ENCODE data around the gene CALM3. TPM values are rescaled to one million over a fixed set of nuclear protein-coding genes. Genes with fewer than 3 reads are reported as not detected.
"Not testable (repeated sequence)": the region's sequence is repeated elsewhere in the genome, so short reads cannot be mapped to it uniquely, and the experiment has no call there.

The CALM3 gene
- polyA plus RNA-seq, 5 donors: 341 to 478 (median 376) TPM

DNA sequence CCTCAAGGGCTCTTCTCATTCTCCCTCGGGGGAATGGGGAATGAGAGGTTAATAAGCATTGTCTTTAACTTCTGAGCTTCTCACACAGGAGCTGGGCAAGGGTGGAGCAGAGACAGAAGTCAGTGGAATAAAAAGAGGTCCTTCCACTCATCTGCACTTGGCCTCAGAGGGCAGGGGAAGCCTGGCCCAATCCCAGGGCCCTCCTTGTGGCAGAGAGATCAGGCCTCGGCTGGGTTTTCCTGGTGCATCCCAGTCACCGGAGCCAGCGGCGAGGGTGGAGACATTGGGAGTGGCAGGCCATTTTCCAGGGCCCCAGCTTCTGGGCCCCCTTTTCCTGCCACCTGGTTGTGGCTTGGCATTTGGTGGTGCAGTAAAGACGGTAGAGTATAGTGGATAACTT, 10.6 kb downstream of the CALM3 start:
- no peak for DNase-seq

DNA sequence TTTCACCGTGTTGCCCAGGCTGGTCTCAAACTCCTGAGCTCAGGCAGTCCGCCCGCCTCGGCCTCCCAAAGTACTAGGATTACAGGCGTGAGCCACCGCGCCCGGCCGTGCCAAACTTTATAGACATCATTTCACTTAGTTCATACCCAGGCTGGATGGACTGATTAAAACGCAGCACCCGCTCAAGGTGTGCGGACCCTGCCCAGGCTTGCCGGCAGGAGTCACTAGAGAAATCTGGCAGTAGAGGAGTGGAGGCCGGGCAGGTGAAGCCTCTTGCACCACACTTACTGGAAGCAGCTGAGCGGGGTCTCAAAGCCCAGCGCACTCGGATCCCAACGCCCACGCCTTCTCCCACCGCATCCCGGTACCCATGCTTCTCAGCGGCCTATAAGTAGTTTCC, 12.4 kb downstream of the CALM3 start:
- no peak for DNase-seq

DNA sequence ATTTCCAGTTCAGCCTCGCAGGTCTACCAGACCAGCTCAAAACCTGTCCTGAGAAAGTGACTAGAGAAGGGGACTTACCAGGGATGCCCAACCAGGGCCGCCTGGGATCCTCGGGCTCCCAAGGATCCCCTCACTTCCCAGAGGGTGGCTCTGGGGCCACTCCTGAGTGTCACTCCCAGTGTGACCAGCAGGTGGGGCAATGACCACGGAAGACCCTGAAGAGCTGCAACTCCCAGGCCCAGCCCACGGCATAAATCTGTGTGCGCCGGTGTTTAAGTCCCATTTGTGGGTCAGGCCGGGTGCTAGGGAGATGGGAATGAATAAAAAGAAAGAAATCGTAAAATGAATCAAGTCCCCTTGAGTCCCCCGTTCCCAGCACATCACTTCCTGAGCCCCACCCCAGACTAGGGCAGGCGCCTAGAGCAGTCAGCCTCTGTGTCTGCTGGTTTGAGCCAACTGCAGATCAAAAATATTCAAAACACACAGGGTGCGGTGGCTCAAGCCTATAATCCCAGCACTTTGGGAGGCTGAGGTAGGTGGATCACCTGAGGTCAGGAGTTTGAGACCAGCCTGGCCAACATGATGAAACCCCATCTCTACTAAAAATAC, 13.1 kb downstream of the CALM3 start:
- DNase-seq: peak; percentile 72 to 80

DNA sequence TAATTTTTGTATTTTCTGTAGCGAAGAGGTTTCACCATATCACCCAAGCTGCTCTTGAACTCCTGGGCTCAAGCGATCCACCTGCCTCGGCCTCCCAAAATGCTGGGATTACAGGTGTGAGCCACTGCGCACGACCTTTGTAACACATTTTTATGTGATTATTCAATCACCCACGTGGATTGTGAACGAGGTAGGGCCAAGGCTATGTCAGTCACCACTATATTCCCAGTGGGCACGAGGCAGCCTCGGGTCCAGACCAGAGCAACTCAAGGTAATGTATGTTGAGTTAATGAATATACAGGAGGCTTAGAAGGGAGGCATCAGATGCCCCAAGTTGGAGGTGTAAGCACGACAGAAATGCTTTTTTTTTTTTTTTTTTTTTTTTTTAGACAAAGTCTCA, 14.8 kb downstream of the CALM3 start:
- DNase-seq: no peak

DNA sequence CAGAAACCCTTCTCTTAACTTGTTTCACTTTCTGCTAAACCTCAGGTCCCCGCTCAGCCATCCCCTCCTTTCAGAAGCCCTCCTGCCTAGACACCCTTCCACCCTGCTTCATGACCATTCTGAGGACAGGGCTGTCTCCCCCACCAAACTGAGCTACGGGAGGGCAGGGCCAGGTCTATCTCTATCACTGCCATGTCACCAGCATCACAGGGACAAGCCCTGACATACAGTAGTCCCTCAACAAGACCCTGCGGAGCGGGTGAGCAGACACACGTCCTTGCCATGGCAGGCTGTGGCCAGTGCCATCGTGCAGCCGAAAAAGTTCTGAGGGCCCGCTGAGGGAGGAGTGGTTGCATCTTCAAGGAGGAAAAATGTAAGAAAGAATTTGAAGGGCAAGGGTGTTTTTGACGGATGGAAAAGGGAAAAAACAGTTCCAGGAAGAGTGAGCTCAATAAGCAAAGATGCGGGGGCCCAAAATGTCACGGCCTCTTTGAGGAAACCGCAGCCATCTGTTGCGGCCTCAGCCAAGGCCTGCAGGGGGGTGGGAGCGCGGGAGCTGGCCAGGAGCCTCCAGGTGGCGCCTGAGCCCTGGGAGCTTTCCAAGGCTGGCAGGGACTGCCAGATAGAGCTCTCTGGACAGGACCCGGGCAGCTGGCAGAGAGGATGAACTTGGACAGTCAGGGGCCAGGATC, 15.6 kb downstream of the CALM3 start:
- no peak for DNase-seq

DNA sequence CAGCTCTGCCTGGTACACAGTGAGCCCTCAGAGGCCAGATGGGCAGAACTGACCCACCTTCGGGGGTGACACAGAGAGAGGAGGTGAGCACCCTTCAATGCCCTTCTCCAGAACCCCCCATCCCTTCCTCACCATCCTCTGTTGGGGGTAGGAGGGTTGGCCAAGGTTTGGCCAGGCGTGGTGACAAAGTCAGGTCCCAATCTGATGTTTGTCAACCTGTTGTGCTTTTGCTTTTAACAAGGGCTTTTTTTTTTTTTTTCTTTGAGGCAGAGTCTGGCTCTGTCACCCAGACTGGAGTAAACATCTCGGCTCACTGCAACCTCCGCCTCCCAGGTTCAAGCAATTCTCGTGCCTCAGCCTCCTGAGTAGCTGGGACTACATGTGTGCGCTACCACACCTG, 16.5 kb downstream of the CALM3 start:
- DNase-seq: no peak

DNA sequence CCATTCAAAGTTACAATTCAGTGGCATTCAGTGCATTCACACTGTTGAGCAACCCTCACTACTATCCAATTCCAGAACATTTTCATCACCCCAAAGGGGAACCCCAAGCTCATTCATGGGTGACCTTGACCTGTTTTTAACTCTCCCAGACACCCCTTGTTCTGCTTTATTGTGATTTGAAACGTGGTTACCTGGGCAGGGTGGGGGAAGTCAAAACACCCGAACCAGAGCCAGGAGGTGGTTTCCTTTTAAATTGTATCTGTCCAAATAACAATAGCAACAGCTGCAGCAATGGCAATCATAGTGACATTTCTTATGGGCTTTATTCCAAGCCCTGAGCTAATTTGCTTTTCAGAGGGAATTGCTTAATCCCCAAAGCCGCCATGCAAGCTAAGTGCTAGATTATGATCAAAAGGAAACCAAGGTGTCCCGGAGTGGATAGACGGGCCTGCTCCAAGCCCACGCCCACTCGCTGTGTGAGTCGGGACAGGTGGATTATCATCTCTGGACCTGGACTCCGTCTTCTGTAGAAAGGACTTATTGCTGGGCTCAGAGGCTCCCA, 17.6 kb downstream of the CALM3 start:
- DNase-seq: peak; percentile 83 to 88

DNA sequence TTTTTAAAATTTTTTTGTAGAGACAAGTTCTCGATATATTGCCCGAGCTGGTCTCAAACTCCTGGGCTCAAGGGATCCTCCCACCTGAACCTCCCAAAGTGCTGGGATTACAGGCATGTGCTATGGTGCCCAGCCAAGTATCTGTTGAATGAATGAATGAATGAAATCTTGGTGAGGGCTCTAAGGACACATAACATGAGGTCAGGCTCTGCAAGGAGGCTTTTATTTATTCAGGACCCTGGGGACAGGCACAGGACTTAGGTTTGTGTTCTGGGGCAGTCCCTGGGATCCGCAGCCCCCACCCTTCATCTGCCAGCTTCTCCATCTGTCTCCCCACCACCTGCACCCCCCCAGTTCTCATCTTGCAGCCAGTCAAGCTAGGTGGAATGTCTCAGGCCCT, 19.1 kb downstream of the CALM3 start:
- no peak for DNase-seq

DNA sequence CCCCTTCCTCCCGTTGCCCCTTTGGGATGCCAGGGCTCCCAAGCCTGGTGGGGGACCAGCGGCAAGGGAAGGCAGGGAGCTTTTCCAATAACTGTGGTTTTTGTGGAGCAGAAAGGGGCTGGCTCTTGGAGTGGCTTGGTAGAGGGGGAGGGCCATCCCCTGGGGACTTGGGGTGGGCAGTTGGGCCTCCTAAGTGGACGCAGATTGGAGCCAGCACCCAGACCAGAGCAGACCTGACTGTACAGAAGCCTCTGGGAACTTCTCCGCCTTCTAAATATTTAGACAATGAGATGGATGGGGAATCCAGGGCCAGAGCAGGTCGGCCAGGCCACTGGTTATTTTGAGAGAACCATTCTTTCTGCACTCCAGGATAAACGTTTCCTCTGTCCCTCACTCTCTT, 19.6 kb downstream of the CALM3 start:
- DNase-seq: no peak

DNA sequence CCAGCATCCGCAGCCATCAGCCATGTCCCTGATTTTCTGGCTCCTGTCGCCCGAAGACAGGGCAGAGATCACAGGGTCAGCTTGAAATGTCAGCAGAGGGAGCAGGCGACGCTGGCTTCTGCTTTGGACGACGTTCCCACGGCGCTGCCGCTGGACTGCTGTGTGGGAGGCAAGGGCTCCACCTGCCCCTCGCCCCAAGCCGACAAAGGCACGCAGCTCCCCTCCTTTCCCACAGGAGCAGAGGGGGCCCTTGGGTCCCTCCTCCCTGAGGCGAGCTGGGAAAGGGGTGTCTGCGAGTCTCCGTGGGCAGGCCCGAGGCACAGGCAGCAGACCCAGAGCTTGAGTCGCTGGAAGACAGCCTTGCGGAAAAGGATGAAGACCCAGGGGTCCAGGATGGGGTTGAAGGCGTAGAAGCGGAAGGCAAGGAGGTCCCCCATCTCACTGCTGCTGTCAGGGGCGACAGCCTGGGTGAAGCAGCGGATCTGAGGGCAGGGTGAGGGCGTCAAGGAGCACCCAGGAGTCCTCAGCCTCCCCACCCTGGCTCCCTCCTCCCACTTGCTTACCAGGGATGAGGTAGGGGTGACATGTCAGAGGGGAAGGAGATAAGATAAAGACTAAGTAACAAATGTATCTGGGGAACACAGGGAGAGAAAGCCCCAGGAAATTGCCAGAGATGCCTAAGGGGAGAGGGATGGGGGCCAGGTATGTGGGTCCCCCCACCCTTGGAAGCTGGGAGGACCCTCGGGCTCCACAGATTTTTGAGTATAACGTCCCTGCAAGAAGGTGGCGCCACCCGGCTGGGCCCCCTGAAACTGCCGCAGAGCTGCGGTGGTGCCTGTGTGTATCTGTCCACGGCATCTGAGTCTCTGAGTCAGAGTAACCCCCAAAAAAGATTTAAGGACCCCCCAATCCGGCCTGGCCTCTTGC, 20.3 kb downstream of the CALM3 start:
- DNase-seq: no peak

DNA sequence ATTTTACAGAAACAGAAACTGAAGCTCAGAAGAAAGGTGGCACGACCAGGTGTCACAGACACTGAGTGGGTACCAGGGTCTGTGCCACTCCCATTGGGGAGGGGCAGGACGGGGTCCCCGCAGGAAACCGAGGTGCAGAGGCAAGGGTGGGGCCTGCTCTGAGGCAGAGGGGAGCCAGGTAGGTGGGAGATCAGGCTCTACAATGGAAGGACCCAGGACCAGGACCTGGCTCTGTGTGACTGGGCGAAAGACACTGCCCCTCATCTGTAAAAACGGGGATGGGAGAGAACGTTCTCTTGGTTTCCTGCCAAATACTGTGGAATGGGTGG, 21.0 kb downstream of the CALM3 start:
- no peak for DNase-seq

DNA sequence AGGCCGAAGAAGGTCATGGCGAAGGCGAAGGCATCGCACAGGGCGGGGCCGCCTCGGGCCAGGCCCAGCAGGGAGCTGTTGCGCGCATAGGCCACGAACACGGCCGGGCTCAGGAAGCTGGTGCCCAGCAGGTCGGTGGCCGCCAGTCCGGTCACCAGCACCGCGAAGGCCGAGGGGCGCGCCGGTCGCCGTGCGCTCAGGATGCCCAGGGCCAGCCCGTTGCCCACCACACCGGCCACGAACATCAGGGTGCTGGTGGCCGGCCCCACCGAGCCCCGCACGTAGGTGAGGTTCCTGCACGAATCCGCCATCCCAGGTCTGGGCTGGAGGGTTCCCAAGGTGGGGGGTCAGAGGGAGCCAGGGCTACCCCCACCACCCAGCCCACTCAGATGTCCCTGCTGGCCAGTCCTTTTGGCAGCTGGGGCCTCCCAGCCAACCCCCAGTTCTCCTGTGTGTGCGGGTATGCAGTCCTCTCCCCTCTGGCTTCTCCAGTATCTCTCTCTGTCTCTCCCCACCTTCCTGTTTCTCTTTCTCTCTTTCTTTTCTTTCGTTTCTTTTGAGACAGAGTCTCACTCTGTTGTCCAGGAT, 22.9 kb downstream of the CALM3 start:
- no peak for DNase-seq

DNA sequence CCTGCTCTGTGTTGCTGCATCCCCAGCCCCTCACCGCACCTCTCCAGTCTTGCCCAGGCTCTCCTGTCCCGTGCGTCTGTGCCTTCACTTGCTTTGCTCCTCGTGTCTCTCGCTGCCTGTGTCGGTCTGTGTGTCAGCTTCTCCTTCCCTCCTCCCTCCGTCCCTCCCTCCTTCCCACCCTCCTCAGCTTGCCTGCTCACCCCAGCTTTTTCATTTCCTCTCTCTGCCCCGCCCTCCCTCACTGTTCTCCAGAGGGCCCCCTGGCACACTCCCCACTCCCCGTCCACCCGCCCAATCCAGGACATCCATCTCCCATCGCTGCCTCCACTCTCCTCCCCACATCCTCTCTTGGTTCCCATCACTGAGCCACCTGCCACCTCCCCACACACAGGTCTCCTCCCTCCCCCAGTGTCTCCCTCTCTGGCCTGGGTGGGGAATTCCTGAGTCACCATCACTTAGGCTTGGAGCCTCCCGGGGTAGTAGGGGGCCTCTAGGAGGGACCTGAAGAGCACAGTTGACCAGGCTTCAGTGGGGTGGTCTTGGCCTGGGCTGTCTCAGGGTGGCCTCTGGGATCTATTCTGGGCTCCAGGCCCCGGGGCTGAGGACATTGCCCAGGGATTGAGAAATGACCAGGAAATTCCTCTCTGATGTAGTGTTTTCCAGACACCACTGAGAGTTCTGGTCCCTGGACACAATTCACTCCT, 24.0 kb downstream of the CALM3 start, which contains the start of gene PTGIR:
TSS of gene PTGIR (minus strand) at position 132 of the 704 bp plus-strand sequence. CDS start 864 bp downstream, outside the sequence.
- peak; percentile 81 to 84 for DNase-seq

DNA sequence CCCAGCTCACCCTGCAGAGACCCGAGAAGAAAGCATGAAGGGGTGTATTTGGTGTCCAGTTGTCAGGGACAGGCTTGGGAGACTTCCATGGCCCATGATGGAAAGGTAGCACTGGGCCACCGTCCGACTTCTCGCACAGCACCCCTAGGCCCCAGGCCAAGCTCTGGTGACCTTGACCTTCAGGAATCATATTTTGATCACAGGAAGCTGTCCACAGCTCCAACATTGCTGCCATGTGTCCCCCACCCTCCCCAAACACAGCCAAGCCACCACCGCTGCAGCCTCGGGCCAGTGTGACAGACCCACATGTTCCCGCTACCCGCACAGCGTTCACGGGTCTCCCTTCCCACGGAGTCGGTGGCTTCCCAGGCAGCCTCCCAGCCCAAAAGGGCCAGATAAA, 24.6 kb downstream of the CALM3 start:
- DNase-seq: no peak

DNA sequence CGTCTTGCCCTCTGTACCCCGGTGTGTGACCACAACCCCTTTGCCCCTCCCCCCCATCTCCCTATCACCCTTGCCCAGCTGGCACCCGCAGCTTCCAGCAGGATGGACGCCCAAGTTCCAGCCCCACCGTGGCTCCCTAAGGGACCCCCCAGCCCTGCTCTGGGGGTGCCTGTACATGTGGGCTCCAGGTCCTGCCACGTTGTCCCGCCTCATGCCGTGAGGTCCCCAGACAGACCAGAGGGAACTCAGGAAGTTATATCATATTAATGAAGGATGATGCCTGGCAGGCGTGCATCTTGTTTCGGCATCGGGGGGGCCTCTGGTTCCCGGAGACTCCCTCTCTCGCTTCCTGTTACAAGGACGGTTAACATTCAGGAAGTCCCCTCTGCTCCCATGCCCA, 25.3 kb downstream of the CALM3 start:
- DNase-seq: no peak

DNA sequence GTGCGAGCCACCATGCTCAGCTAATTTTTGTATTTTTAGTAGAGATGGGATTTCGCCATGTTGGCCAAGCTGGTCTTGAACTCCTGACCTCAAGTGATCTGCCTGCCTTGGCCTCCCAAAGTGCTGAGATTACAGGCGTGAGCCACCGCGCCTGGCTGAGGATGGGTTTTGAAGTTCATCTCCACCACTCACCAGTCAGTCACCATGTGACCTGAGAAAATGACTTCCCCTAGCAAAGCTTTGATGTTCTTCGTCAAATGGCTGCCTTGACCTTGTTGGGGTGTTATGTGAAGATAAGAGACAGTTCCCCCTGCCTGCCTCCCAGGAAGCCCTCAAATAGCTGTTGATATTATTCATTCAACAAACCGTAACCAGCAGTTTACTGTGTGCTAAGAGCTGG, 27.8 kb downstream of the CALM3 start:
- not testable (repeated sequence) for DNase-seq

DNA sequence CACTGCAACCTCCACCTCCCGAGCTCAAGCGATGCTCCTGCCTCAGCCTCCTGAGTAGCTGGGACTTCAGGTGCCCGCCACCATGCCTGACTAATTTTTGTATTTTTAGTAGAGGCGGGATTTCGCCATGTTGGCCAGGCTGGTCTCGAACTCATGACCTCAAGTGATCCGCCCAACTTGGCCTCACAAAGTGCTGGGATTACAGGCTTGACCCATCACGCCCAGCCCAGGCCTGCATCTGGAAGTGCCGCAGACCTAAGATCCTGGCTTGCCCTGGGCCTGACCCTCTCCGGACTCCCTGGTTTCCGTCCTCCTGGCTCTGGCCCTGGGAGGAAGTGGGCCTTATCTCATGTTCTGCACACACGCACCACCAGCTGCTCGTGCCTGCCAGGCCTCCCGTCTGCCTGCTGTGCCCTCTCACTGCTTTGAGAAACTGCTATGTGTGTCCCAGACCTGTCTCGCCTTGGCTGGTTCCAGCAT, 28.5 kb downstream of the CALM3 start:
- no peak for DNase-seq

DNA sequence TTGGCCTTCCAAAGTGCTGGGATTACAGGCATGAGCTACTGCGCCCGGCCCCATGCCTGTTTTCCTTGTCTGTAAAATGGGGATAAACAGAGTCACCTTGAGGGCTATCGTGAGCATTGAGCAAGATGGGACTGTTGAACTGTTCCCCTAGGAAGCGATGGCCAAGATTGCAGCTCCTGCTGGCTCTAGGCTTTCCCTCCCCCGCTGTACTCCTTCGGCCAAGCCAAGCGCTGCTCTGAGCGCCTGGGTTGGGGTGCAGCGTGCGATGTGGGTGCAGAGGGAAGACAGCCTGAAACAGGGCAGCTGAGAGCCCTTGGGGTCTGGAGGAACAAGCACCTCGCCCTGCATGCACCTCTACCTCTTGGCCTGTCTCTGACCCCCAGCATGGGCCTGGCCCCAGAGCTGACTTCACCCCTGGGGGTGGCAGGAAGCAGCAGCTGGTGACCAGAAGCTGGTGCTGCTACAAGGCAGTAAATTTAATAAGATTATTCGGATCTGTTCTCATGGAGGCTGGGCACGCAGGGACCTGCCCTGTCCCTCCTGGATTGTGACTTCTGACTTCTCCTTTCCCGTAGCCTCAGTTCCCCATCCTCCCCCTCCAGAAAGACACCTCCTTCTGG, 29.6 kb downstream of the CALM3 start:
- no peak for DNase-seq

DNA sequence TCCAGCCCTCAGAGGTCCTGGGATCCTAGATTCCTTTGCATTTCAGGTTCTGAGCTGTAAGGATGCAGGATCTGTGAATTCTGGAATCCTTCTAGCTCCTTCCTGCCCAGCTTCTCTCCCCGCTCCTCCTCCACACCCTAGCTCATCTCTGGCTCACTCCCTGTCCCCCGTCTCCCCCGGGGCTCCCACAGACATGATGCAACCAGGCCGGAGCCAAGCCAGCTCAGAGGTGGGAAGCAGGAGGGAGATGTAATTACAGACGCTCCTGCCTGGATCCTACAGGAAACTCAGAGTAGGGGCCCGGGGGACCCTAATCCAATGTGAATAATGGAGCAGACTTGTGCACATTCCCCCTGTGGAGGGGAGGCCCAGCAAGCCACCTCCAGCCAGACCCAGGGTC, 30.4 kb downstream of the CALM3 start:
- no peak for DNase-seq

DNA sequence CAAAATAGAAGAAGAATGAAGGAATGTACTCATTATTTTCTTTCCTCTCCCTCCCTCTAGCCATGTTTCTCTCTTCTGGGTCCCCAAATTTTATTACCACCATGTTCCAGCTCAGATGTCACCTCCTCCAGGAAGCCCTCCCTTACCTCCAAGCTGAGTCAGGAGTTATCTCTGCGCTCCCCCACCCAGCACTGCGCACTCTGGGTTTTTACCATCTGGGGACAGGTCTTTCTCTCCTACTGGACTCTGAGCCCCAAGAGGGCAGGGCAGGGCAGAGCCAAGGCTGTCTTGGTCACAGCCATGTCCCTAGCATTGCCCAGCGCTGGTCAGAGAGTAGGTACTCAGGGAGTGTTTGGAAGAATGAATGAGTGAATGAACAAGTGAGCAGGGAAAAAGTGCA, 32.0 kb downstream of the CALM3 start:
- DNase-seq: no peak
